GM23248 (cell line): Measurements from ENCODE around the gene AURKA. TPM values are rescaled to one million over a fixed set of nuclear protein-coding genes. Genes with fewer than 3 reads are reported as not detected.
A peak's percentile ranks its signal among the peaks of the same experiment; 100 is the strongest.

Experiments
- DNase-seq: peaks from one replicate; pipeline ENCODE4 v3.0.0-alpha.2; 2015
- H2AFZ ChIP-seq: fragments of 200-600 bp; sonication (generic); 2 replicates; pipeline ENCODE4 v1.6.1; 2016; ENCODE audit warnings: antibody characterized with exemption
- H3F3A ChIP-seq: fragments of 200-600 bp; sonication (generic); 2 replicates; pipeline ENCODE4 v1.6.1; 2016; ENCODE audit warnings: mild to moderate bottlenecking, antibody characterized with exemption, mixed run types; ENCODE audit not compliant: insufficient read depth
- H3K27ac ChIP-seq: fragments of 200-600 bp; sonication (generic); 2 replicates; pipeline ENCODE4 v1.5.1; 2016; ENCODE audit warnings: mild to moderate bottlenecking
- H3K27me3 ChIP-seq: fragments of 200-600 bp; sonication (generic); replicated peaks from 2 replicates; pipeline ENCODE4 v1.6.1; 2016; ENCODE audit warnings: mild to moderate bottlenecking; ENCODE audit not compliant: insufficient read depth
- H3K36me3 ChIP-seq: fragments of 200-600 bp; sonication (generic); 2 replicates; pipeline ENCODE4 v1.6.1; 2016; ENCODE audit warnings: low read depth, mild to moderate bottlenecking
- H3K4me1 ChIP-seq: fragments of 200-600 bp; sonication (generic); 2 replicates; pipeline ENCODE4 v1.6.1; 2016; ENCODE audit warnings: mild to moderate bottlenecking; ENCODE audit not compliant: insufficient read depth
- H3K4me2 ChIP-seq: fragments of 200-600 bp; sonication (generic); one replicate; pipeline ENCODE4 v1.6.1; 2016; ENCODE audit warnings: mild to moderate bottlenecking; ENCODE audit not compliant: unreplicated experiment
- H3K4me3 ChIP-seq: fragments of 200-600 bp; sonication (generic); 2 replicates; pipeline ENCODE4 v1.5.1; 2016; ENCODE audit warnings: mild to moderate bottlenecking
- H3K79me2 ChIP-seq: fragments of 200-600 bp; sonication (generic); 2 replicates; pipeline ENCODE4 v1.6.1; 2016; ENCODE audit warnings: mild to moderate bottlenecking; ENCODE audit not compliant: insufficient read depth
- H3K9ac ChIP-seq: fragments of 200-600 bp; sonication (generic); 2 replicates; pipeline ENCODE4 v1.6.1; 2016; ENCODE audit warnings: mild to moderate bottlenecking
- H3K9me2 ChIP-seq: fragments of 200-600 bp; sonication (generic); 2 replicates; pipeline ENCODE4 v1.6.1; 2016; ENCODE audit warnings: mixed run types, mild to moderate bottlenecking, moderate library complexity; ENCODE audit not compliant: insufficient read depth
- H3K9me3 ChIP-seq: fragments of 200-600 bp; sonication (generic); one replicate; pipeline ENCODE4 v1.6.1; 2017; ENCODE audit warnings: low read depth
- H4K20me1 ChIP-seq: fragments of 200-600 bp; sonication (generic); 2 replicates; pipeline ENCODE4 v1.6.0; 2016; ENCODE audit not compliant: insufficient read depth
- EZH2 ChIP-seq: fragments of 200-600 bp; sonication (generic); IDR thresholded peaks from 2 replicates; pipeline ENCODE4 v1.6.1; 2018; ENCODE audit warnings: antibody characterized with exemption, mild to moderate bottlenecking; ENCODE audit not compliant: insufficient read depth, poor library complexity, severe bottlenecking
- EZH2phosphoT487 ChIP-seq: fragments of 200-600 bp; sonication (generic); IDR thresholded peaks from 2 replicates; pipeline ENCODE4 v1.6.1; 2018; ENCODE audit warnings: antibody characterized with exemption, moderate library complexity, mild to moderate bottlenecking, low read depth; ENCODE audit not compliant: insufficient read depth
- WGBS, 2 experiments: methylation state at CpG; one replicate each; pipeline ENCODE4 v1.1.6; 2015 to 2017; ENCODE audit warnings: low lambda C conversion rate in 2 of 2, low coverage in 1 of 2; ENCODE audit errors: missing lambda C conversion rate in 2 of 2; 5-methylcytosine and 5-hydroxymethylcytosine counted together
- in situ Hi-C: fragments of 300-500 bp; cut with MboI; formaldehyde crosslinking; loops from 2 replicates; pipeline ENCODE4 v1.15.0; 2020
- polyA plus RNA-seq: library from polyadenylated mRNA; unstranded; fragments of >200 nt; fragmentation: Nextera tagmentation; extraction: Ambion mirVana; gene quantifications from 2 replicates; pipeline ENCODE4 v1.2.1, GENCODE V29; 2016
- total RNA-seq: library from RNA; depleted of rRNA; stranded (reverse); fragments of >200 nt; shearing (Covaris generic); gene quantifications from 2 replicates; pipeline ENCODE4 v1.2.3, GENCODE V29; 2014

AURKA gene
- total and polyA plus RNA-seq, 2 experiments from 2014 or later, result 70.8 to 88.5 TPM

DNA sequence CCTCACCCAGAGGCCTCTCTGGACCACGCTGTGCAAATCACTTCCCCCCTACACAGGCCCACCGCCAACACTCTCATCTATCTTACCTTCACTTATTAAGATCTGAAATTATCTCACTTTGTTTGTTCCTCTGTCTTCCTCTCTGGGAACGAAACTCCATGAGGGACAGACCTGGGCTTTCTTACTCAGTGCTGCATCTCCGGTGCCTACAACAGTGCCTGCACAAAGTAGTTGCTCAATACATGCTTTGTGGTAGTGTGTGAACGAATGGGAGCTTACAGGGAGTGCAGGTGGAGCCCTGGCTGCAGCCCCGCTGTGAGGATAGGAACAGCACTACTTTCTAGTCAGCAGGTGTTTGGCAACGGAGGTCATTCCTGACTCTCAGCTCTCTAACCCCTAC lies 25.4 kb upstream of the AURKA start:
- Histone ChIP-seq H3K4me3 (no peak overlapping the region), H3K9me3 (no peaks in the 10 kb centered on the region), H4K20me1 (no peaks in the 10 kb centered on the region), H2AFZ (no peak overlapping the region), H3F3A (peaks cover 76% of the 10 kb centered on the region), H3K27me3 (no peaks in the 10 kb centered on the region), H3K4me1 (peaks cover 75% of the 10 kb centered on the region), H3K9ac (0 out of 2 replicates have a peak overlapping the region, but pooled peaks have one; percentile 39), H3K9me2 (no peaks in the 10 kb centered on the region), H3K27ac (peak overlapping the region; percentile 88), H3K79me2 (peaks cover 55% of the 10 kb centered on the region), H3K36me3 (no peaks in the 10 kb centered on the region; the same call in 1 of the 2 replicates), H3K4me2 (no peak overlapping the region)
- no peak for TF ChIP-seq EZH2
- DNase-seq, result no peak
- 92 to 93% methylated on average over 7 of the region's 7 CpGs for WGBS, 2 experiments
- in situ Hi-C loops, result no loop called here

DNA sequence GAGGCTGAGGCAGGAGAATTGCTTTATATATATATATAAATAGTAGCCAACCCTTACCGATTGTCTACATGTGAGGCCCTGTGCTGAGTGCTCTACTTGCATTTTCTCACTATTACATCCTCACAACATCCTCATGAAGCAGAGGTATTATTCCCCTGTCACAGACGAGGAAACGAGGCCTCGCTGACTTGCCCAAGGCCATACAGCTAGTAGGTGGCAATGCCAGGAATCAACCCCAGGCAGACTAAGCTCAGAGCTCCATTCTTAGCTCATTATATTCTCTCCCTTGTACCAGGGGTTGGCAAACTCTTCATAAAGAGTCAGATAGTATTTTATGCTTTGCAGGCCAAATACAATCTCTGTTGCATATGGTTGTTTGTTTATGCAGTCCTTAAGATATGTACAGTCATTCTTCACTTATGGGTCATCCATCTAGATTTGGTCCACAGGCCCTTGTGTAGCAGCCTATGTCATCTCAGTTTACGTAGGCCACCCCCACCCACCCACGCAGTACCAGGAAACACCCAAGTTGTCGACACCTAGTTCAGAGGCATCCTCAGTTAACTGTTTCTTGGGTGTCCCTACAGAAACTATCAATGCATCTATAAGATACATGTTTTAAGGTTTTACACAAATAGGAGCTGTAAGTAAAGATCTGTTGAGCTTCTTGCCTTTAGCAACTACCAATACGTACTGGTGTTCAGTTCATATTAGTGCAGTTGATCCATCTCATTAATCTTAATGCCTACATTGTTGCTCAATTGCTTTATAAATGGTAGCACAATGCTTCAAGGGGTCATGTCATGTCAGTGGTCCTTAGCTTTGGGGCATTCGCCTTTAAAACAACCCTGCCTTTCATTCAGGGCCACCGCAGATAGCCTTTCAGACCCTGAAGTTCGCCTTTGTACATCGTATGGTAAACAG lies 23.1 kb upstream of the AURKA start:
- in situ Hi-C loops, result no loop called here
- peak overlapping the region; percentile 38; the same call in 1 of the 2 replicates for H3K9ac ChIP-seq
- peak overlapping the region; percentile 88 for H3K27ac ChIP-seq
- H3K79me2 ChIP-seq, result peaks cover 55% of the 10 kb centered on the region
- H3F3A ChIP-seq, result peaks cover 74% of the 10 kb centered on the region
- H3K4me3 ChIP-seq, result no peak overlapping the region
- no peaks in the 10 kb centered on the region for H4K20me1 ChIP-seq
- no peaks in the 10 kb centered on the region; the same call in 1 of the 2 replicates for H3K36me3 ChIP-seq
- peak; percentile 87 for DNase-seq
- no peaks in the 10 kb centered on the region for H3K27me3 ChIP-seq
- no peak overlapping the region for H2AFZ ChIP-seq
- peak overlapping the region; percentile 57 for H3K4me2 ChIP-seq
- H3K9me3 ChIP-seq, result no peaks in the 10 kb centered on the region
- H3K9me2 ChIP-seq, result no peaks in the 10 kb centered on the region
- 64 to 65% methylated on average over 12 of the region's 12 CpGs for WGBS, 2 experiments
- H3K4me1 ChIP-seq, result peaks cover 72% of the 10 kb centered on the region
- TF ChIP-seq EZH2 (no peak), EZH2phosphoT487 (no peak)

DNA sequence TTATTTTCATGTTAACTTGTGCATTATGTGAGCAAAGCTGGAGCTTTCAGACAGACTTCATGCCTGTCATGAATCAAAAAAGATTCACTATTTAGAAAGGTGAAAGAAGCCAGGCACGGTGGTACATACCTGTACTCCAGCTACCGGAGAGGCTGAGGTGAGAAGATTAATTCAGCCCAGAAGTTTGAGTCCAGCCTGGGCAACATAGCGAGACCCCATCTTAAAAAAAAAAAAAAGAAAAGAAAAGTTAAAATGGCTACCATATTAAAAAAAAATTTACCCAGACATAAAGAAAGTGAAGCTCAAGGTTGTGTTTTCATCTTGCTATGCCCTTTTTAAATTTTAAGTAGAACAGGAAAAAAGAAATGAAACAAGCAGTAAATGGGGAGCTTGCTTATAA lies 20.9 kb upstream of the AURKA start:
- Histone ChIP-seq H2AFZ (no peak overlapping the region), H3K4me2 (peak overlapping the region; percentile 57), H3K79me2 (peaks cover 50% of the 10 kb centered on the region), H3K9me3 (no peaks in the 10 kb centered on the region), H3F3A (peaks cover 62% of the 10 kb centered on the region), H3K36me3 (peaks cover 1% of the 10 kb centered on the region; the same call in 1 of the 2 replicates), H3K27ac (peak overlapping the region; percentile 88), H3K4me1 (peaks cover 57% of the 10 kb centered on the region), H3K9ac (peak overlapping the region; percentile 59), H4K20me1 (no peaks in the 10 kb centered on the region), H3K4me3 (peak overlapping the region; percentile 59), H3K9me2 (no peaks in the 10 kb centered on the region), H3K27me3 (no peaks in the 10 kb centered on the region)
- 97 to 98% methylated on average over 3 of the region's 3 CpGs for WGBS, 2 experiments
- DNase-seq, result no peak
- TF ChIP-seq EZH2phosphoT487 (no peak), EZH2 (no peak)
- in situ Hi-C loops, result no loop called here

DNA sequence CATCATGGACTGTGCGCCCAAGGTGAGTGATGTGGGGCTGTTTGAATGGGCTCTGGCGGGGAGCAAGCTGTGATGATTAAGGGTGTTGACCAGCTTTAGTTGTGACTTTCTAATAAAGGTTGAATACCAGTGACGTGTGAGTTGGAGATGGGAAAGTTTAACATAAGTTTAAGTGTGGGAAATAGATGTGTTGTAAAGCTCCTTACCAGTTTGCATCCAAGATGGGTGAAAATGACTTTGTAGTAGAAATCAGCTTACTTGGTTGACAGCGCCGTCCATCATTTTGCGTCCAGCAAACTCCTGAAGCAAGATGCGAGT lies 20.4 kb upstream of the AURKA start:
- H3K9me2 ChIP-seq, result no peaks in the 10 kb centered on the region
- peak overlapping the region; percentile 67 for H2AFZ ChIP-seq
- peak overlapping the region; percentile 59 for H3K9ac ChIP-seq
- peak overlapping the region; percentile 88 for H3K27ac ChIP-seq
- in situ Hi-C loops, result no loop called here
- H3F3A ChIP-seq, result peaks cover 57% of the 10 kb centered on the region
- peaks cover 52% of the 10 kb centered on the region for H3K4me1 ChIP-seq
- no peaks in the 10 kb centered on the region for H3K9me3 ChIP-seq
- TF ChIP-seq EZH2phosphoT487, result no peak
- TF ChIP-seq EZH2, result no peak
- H3K4me2 ChIP-seq, result peak overlapping the region; percentile 57
- H3K36me3 ChIP-seq, result peaks cover 6% of the 10 kb centered on the region; the same call in 1 of the 2 replicates
- H3K4me3 ChIP-seq, result peak overlapping the region; percentile 59
- WGBS, 2 experiments, result 76 to 81% methylated on average over 7 of the region's 7 CpGs
- no peaks in the 10 kb centered on the region for H3K27me3 ChIP-seq
- H3K79me2 ChIP-seq, result peaks cover 46% of the 10 kb centered on the region
- H4K20me1 ChIP-seq, result no peaks in the 10 kb centered on the region
- DNase-seq, result no peak
